T-helper 22 cell (primary cell): ENCODE data around the gene TNFAIP3.
A peak's percentile ranks its signal among the peaks of the same experiment; 100 is the strongest.

Experiments
- DNase-seq: peaks from one replicate; pipeline ENCODE4 v3.0.0-alpha.2; 2020; ENCODE audit warnings: low read depth

The TNFAIP3 gene

DNA sequence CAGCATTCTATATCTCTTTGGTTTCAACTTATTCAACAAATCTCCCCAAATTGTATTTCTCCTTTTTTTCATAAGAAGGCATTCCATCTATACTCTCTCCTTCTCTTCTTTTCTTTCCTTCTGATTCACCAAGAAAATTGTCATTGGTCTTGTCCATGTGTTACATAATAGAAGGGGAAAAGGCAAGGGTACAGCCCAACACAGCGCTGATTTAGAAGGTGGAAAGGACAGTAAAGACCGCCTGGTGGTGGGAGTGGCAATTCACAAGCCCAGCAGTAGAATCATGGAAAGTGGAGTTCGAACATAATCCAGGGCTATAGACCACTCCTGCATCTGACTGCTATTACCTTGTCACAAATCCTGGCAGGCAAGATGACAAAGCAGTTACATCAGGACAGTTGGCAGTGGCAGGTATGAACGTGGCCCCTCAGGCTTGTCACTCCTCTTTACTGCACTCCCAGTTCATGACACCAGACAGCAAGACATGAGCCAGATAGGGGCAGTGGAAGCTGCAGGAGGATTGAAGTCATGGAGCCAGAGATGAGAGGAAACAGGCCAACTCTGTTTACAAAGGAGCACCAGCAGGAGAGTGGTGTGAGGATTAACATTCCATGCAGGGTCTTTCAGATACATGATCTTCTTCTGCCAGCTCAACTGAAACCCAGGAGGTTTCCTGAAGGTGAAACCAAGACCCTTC lies 2.1 kb upstream of the TNFAIP3 start:
- DNase-seq, result no peak

DNA sequence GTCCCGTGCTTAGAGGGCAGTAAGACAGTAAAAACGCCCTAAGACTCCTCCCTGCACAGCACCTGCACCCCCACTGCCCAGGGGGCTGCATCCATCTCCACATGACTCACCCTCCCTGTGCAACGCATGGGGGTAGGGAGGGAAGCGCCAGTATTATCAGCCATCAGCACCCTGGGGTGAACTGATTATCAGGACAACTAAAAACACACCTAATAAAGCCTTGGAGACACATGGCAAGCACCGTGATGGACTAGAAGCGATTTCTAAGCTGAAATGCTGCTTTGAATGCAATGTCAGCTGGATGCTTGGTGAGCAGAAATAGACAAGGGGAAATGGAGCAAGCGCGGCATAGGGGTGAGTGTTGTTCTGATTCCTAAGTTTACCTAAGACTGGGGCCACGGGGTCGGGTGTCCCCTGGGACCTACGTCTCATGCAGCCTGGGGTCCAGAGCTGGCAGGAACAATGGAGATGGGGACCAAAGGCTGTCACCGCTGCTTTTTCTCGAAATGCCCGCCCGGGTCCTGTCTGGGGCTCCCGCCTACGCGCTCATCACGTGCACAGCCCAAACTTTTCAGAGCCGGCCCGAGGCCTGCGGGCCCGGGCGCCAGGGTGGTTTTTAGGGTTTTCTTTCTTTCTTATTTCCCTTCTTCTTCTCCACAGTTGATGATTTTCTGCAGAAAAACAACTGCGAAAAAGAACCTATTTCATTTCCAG lies 702 bp upstream of the TNFAIP3 start:
- DNase-seq, result no peak

DNA sequence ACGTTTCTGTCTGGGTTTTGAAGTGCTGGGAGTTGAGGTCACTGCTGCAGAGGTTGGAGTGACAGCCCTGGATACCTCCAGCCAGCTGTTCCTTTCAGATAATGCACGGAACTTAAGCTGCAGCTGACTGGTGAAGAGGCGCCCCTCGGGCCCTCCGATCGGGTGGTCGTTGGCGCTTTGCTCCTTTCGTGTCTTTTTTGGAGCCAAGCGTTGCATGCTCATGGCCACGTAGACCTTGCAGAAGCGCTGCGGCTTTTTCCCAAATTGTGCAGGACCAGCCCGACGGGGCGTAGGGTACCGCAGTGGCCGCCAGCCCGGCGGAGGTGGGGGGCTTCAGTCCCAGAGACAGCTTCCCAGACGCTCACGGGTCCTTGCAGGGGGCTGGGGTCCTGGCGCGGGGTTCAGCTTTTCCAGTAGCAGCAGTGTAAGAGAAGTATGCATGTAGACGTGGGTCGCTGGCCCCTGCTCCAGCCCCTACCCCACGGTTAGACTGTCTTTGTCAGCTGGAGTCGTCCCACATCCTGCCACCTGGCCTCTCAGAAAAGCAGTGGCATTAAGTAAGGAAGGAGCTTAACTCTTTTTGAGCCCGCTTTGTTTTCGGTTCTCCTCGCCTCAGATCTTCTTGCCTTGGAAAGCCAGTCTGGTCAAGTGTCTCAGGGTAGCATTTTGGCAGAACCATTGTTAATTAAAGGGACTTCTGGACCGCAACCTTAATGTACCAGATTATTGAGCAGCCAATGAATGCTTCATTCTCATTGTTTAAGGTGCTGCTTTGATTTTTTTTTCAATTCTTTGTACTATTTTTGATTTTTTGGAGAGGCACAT lies 838 bp downstream of the TNFAIP3 start:
- DNase-seq, result no peak

DNA sequence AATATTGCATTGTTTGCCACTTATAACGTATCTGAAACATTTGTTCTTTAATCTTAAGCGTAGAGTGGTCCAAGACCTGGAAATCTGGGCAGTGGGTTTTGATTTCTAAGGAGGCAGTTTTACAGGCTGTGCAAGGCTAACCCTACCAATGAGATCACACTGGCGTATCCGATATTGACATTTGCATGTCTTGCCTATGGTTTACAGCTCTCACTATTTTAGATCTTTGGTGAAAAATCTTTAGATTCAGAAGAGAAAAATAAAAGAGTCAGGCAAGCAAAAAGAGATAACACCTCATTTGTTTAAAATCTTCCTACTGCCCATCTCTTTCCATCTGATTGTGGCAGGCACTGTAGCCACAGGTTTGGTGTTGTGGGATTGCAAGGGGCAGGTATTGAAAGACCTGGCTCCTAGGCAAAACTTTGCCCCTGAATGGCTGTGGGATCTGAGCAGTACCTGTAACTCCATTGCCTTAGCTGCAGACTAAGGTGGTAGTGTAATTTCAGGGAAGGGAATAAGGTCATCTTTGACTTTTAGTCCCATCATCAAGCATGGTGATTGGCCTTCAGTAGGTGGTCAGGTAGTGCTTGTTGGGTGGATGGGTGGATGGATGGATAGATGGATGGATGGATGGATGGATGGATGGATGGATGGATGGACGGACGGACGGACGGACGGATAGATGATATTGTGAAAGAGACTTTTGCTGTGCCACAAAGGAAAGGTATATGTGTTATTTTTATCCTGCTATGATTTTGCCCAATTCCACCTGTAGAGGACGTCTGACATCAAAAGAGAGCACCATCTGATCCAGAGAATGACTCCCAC lies 1.9 kb downstream of the TNFAIP3 start:
- no peak for DNase-seq

- DNase-seq, result no peak
Measured at GRCh38 chr6:137869549-137870307, 2.7 kb downstream of the TNFAIP3 start.

DNA sequence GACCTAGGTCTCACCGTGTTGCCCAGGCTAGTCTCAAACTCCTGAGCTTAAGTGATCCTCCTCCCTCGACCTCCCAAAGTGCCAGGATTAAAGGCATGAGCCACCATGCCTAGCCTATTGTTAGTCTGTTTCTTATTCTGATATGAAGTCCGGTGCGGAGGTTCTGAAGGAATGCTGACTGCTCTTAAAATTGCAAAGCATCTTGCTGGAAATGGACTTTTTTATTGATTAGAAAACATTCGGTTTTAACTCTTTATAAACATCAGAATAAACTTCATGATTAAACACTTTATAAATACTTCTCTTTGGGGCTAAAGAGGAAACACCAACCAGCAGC lies 3.2 kb downstream of the TNFAIP3 start:
- DNase-seq, result no peak

DNA sequence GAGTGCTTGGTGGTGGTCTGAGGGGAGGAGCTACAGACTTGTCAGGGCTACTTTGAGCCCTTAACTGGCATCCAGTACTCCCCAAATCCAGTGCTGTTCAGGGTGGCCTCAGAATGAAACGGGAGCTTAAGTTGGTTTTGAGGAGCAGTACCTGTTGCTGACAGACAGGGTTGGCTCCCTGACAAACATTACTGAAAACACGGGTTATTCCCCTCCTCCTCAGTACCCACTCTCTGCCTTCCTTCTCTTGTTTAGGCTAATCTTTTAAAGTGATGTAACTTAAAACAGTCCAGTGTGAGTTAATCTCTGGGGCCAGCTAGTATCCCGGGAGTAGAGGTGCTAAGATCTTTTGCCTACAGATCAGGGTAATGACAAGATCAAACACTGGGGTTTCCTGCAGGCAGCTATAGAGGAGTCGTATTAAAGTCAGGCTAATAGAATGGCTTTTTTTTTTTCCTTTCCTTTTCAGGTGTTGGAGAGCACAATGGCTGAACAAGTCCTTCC lies 3.7 kb downstream of the TNFAIP3 start:
- no peak for DNase-seq

DNA sequence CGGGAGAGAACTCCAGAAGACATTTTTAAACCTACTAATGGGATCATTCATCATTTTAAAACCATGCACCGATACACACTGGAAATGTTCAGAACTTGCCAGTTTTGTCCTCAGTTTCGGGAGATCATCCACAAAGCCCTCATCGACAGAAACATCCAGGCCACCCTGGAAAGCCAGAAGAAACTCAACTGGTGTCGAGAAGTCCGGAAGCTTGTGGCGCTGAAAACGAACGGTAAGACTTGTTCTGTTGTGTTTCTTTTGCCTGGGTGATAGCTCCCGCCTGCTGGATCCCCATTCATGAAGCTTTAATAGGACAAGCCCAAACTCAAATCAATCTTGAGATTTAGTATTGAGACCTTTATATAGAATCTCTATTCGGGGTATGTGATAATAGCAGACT lies 4.2 kb downstream of the TNFAIP3 start:
- no peak for DNase-seq

DNA sequence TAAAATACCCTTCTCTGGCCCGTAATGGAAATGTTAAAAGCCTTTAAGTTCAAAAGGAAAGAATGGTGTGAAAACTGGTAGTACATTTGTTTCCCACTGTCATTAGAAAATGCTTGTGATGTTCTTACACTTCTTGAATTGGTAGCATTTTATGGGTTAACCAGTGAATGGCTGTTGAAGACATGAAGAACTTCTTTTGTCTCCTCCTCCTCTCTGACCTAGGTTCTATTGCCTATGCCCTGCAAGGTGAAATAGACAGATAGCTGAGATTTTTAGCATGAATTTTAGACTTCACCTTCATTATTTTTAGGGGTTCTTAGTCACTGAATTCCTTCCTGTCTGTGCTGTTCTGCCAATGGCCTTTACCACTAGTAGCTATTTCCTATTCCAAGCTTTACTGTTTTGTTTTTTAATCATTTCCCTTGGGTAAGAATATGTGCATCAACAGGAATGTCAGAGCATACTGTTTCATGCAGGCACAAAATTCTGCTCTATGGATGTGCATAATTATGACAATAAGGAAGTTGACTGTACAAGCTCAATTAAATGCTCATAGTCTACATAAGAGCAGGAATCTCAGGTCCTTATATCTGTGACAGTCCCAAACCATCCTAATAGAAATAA lies 4.9 kb downstream of the TNFAIP3 start:
- no peak for DNase-seq

GRCh38 chr6:137872581-137873115 lies 5.6 kb downstream of the TNFAIP3 start:
- DNase-seq, result no peak

DNA sequence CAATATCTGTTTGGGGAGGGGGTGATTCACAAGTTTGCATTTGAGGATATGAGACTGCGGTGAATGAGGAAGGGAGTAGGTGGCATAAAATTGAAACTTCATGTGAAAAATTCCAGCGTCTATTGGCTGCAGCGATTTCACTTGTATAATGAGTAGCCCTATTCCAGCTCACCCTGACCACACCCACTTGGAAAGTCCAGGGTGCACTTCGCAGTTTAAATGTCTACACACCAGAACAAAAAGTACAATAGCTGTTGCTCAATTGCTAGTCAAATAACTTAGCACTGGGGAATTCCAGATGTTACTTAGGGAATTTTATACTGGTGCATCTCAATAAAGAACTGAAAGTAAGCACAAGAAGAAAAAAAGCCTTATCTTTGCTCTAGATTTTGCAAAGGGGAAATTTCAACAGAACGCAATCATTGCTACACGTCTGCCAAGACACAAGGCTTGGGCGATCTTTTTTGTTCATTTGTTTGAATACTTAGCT lies 6.3 kb downstream of the TNFAIP3 start:
- peak; percentile 59 for DNase-seq

DNA sequence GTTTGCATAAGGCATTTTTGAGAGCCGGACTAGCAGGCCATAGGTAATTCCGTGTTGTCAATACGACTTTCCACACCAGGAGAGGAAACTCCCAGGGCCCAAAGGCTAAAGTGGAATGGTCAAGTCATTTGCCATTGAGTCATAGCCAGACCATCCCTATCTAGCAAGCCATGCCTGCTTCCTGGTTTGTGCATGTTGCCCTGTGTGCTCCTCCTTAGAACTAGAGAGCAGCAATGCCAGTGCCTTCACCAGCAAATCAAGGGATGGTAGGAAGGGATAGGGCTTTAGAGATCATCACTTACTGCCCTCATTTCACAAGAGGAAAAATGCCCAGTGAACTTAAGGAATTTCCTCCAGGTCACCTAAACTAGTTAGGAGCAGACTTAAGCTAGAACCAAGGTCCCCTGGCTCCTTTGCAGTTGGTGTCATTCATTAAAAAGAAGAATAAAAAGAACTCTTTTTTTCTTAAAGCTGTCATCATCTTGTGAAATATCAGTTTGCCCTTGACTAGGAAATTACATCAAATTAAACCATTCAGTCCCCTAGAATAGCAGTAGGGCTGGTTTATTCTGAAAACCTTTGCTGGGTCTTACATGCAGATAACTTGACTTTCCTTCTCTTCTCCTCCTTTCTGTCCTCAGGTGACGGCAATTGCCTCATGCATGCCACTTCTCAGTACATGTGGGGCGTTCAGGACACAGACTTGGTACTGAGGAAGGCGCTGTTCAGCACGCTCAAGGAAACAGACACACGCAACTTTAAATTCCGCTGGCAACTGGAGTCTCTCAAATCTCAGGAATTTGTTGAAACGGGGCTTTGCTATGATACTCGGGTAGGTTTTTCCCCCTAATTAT lies 7.4 kb downstream of the TNFAIP3 start:
- DNase-seq, result no peak

GRCh38 chr6:137875058-137875520 lies 8.0 kb downstream of the TNFAIP3 start:
- no peak for DNase-seq

GRCh38 chr6:137875606-137876005 lies 8.5 kb downstream of the TNFAIP3 start:
- DNase-seq, result no peak

GRCh38 chr6:137876547-137876946 lies 9.5 kb downstream of the TNFAIP3 start:
- no peak for DNase-seq

DNA sequence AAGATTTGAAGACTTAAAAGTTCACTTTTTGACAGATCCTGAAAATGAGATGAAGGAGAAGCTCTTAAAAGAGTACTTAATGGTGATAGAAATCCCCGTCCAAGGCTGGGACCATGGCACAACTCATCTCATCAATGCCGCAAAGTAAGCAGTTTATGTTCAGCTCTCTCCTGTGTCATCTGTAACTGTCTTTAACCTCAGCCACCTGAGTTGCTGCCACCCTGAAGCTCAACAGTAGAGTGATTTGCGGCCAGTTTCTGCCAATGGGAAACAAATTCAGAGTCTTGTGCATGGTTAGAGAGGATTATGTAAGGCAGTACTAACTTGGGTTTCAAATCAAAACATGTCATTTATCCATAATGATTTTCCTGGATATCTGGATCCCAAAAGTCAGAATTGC lies 10.1 kb downstream of the TNFAIP3 start:
- no peak for DNase-seq

- DNase-seq, result no peak
Measured at GRCh38 chr6:137877606-137878005, 10.5 kb downstream of the TNFAIP3 start.

GRCh38 chr6:137878029-137878428 lies 11.0 kb downstream of the TNFAIP3 start:
- no peak for DNase-seq
